Loucy (cell line): Measurements from ENCODE around the gene RAD51B.

Source experiments
- CTCF ChIP-seq: fragments of 200-600 bp; sonication (generic); conservative IDR thresholded peaks from 2 replicates; pipeline ENCODE4 v1.5.1; 2014; ENCODE audit warnings: mild to moderate bottlenecking, antibody characterized with exemption, low read length
- EZH2phosphoT487 ChIP-seq: fragments of 200-600 bp; IDR thresholded peaks from 2 replicates; pipeline ENCODE4 v1.6.1; 2018; ENCODE audit warnings: antibody characterized with exemption, mild to moderate bottlenecking, moderate library complexity, borderline replicate concordance

DNA sequence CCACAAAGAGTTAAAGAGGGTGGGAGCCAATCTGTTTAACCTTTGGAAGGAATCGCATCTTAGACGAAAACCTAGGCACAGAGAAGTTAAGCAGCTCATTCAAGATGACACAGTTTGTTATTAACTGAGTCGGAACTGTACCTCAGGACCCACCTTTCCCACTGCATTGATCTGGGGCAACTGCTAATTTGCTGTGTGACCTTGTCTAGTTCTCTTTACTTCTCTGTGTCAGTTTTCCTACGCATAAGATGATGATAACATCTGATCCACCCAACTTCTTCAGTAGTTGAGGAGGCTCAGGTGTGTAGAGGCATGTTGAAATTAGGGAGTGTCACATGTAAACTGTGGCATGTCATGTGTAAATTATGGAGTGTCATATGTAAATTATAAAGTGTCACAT, 787.1 kb downstream of the RAD51B start:
- TF ChIP-seq CTCF (no peak), EZH2phosphoT487 (no peak)
